HG02852 (cell line): ENCODE data around the gene SPDYE2B.
"Not testable (repeated sequence)": the region's sequence is repeated elsewhere in the genome, so short reads cannot be mapped to it uniquely, and the experiment has no call there.

Experiments used
- ATAC-seq: cut with Tn5 transposase; IDR thresholded peaks from one replicate; pipeline ENCODE4 v1.9.1; 2021; ENCODE audit warnings: mild to moderate bottlenecking, moderate library complexity; ENCODE audit not compliant: unreplicated experiment

The SPDYE2B gene

DNA sequence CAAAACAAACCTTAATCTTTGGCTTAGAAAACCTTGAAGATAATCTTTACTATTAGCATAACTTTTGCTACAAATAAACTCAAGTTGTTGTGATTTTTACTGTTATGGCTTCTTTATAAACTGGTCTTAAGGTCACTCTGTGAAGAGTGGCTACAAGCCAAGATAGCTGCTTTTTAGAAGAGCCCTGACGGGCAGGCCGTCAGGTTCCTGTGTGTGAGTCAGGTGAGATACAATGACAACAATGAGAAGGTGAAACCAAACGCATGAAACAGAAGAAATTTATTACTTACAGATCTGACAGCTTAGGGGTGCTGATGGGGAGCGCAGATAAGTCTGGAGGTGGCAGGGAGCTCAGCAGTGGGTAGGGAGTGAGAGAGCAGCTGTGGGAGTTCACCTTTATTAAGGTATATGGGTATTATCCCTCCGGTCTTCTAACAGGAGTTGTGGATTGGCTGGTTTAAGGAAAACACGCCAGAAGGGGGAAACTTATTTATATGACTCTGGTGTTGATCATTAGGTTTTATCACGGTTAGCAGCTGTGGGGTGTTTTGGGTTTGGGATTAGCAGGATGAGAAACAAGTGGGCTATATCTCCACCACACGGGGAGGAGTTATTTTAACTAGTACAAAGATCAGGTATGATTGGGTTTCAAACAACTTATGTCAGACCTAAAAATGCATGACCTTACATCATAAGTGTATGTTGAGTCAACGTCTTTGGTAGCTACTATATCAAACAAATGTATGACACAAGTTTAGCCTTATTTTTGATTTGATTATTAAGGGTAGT lies 49.0 kb downstream of the SPDYE2B start:
- ATAC-seq: not testable (repeated sequence)
